GM21423 (cell line): Measurements from ENCODE around the gene HEXIM2.
"Not testable (repeated sequence)": the region's sequence is repeated elsewhere in the genome, so short reads cannot be mapped to it uniquely, and the experiment has no call there.

Experiments
- ATAC-seq: cut with Tn5 transposase; IDR thresholded peaks from one replicate; pipeline ENCODE4 v1.9.1; 2021; ENCODE audit warnings: mild to moderate bottlenecking, moderate library complexity; ENCODE audit not compliant: unreplicated experiment

HEXIM2 gene

DNA sequence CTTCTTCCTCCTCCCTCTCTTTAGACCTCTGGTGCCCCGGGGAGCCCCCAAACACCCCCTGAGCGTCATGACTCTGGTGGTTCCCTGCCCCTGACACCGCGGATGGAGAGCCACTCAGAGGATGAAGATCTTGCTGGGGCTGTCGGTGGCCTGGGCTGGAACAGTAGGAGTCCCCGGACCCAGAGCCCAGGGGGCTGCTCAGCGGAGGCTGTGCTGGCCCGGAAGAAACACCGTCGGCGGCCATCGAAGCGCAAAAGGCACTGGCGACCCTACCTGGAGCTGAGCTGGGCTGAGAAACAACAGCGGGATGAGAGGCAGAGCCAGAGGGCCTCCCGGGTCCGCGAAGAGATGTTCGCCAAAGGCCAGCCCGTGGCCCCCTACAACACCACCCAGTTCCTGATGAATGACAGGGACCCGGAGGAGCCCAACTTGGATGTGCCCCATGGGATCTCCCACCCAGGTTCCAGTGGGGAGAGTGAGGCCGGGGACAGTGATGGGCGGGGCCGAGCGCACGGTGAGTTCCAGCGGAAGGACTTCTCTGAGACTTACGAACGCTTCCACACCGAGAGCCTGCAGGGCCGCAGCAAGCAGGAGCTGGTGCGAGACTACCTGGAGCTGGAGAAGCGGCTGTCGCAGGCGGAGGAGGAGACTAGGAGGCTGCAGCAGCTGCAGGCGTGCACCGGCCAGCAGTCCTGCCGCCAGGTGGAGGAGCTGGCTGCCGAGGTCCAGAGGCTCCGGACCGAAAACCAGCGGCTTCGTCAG is 7.5 kb downstream of the HEXIM2 start:
- ATAC-seq, result no peak

DNA sequence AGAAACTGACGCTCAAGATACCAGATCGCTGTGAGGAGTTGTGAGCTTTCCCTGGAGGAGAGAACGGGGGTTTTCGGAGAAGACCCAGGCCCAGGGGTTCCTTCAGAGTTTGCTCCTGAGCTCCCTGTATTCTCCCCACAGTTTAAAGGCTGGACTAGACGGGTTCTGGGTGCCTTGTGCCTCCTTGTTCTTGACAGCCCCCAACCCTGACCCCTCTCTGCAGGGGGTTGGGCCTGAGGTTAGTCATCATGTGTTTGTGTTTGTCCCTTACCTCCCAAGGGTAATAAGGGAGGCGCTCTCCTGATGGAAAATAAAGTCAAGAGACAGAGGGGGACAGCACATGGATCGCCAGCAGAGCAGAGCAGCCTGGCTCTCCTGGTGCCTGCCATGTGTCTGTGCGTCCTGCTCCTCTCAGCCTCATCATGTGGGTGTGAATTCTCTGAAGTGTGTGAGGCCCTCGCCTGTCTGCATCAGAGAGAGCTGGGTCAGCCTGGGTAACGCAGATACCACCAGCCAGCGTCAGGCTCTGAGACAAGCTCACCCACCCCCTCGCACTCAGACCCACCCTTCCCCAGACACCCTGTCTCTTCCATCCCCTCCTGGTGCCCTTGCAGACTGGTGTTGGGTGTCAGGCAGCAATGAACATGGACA is 8.7 kb downstream of the HEXIM2 start:
- no peak for ATAC-seq

DNA sequence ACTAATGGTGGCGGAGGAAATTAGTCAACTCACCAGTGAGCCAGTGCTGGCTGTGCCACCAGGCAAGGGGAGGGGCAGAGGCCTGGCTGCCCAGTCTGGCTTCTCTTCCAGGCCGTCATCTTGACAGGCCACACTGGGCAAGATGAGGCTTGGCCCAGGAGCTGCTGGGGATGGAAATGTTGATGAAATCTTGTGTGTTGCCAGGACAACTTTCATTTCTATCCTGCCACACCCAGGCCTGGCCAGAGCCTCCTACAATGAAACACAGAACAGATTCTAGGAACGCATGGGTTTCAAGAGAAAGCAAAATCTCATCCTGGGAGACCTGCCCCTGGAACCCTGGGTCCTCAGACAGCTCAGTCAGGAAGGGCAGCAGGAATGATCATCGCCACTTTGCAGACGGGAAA is 9.3 kb downstream of the HEXIM2 start:
- ATAC-seq, result no peak

GRCh38 chr17:45171338-45172231 is 9.9 kb downstream of the HEXIM2 start:
- ATAC-seq, result no peak

DNA sequence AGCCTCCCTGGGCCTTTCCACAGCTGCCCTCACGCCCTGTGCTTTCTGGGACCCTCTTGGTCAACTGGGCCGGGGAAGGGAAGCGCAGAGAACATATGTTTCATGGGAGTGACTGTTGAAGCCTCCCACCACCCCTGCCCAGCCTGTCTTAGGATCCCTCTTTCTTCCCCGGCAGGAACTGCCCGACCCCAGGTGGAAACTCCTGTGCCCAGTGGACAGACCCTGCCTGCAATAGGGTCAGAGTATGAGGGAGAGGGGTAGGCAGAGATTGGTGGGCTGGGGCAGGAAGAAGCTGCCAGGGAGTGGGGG is 10.5 kb downstream of the HEXIM2 start:
- no peak for ATAC-seq

DNA sequence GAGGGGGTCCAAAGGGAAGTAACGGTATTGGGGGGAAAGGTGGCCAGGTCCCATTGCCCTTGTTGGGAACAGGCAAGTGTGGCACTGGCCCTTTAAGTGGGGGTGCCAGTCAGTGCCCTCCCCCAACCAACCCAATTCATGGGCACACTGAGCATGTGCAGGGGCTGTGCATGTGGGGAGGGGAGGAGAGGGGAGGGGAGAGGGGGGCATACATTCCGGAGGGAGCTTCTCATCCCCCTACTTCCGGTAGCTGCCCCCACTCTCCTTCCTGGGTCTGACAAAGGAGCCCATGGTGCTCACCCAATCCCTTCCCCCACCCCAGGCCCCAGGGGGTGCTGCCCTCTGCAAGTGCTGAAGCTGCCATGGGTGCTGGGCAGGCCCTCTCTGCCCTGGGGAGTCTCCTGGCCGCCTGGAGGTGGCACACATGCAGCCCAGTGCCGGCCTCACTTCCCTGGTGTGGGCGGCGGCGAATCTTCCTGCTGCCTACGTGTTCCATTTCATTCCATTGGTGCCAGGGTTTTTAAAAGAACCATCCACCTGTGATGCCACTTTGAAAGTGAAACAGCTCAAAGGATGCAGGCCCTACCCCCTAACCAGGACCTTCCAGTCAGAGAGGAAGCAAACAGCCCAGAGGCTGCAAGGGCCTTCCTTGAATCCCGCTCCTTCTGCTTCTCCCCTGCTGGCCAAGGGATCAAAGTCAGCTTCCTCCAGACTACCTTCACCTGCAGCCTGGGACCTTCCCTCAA is 11.0 kb downstream of the HEXIM2 start:
- ATAC-seq, result peak; percentile 41

- no peak for ATAC-seq
Measured at GRCh38 chr17:45175759-45176115, 14.1 kb downstream of the HEXIM2 start.

- no peak for ATAC-seq
Measured at GRCh38 chr17:45177563-45177962, 15.9 kb downstream of the HEXIM2 start.

DNA sequence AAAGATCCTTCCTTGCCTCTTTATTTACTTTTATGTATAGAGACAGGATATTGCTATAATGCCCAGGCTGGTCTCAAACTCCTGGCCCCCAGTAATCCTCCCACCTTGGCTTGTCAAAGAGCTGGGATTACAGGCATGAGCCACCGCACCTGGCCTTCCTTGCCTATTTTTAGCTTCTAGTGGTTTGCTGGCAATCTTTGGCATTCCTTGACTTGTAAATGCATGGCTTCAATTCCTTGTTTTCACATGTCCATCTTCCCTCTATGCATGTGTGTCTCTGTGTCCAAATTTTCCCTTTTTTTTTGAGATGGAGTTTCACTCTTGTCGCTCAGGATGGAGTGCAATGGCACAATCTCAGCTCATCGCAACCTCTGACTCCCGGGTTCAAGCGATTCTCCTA is 22.5 kb downstream of the HEXIM2 start:
- ATAC-seq, result no peak

DNA sequence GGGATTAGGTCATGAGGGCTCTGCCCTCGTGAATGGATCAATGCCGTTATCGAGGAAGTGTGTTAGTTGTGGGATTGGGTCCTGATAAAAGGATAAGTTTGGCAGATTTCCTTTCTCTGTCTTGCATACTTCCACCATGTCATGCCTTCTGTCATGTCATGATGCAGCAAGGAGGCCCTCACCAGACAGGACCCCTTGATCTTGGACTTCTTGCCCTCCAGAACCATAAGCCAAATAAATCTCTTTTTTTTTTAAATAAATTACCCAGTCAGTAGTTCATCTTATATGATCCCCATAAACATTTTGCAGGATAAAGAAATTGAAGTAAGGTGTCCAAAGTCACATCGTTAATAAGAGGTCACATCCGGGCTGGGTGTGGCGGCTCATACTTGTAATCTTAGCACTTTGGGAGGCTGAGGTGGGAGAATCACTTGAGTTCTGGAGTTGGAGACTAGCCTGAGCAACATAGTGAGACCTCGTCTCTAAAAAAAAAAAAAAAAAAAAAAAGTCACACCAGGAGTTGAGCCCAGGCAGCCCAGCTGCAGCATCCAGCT is 25.2 kb downstream of the HEXIM2 start:
- ATAC-seq, result no peak

- ATAC-seq, result no peak
Measured at GRCh38 chr17:45189009-45189408, 27.3 kb downstream of the HEXIM2 start.

GRCh38 chr17:45190503-45191255 is 29.0 kb downstream of the HEXIM2 start:
- ATAC-seq, result no peak

DNA sequence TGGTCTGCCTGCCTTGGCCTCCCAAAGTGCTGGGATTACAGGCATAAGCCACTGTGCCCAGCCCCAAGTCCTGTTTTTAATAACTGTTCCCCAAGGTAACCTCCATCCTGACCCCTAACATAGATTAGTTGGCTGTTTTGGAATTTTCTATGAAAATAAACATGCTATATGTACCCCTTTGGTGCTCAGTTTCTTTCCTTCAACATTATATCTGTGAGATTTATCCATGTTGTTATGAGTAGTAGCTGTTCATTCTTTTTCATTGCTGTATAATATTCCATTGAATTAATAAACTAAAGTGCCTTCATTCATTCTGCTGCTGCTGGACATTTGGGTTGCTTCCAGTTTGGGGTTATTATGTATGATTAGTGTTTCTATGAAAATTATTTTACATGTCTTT is 33.7 kb downstream of the HEXIM2 start:
- no peak for ATAC-seq

- no peak for ATAC-seq
Measured at GRCh38 chr17:45197108-45197507, 35.4 kb downstream of the HEXIM2 start.

DNA sequence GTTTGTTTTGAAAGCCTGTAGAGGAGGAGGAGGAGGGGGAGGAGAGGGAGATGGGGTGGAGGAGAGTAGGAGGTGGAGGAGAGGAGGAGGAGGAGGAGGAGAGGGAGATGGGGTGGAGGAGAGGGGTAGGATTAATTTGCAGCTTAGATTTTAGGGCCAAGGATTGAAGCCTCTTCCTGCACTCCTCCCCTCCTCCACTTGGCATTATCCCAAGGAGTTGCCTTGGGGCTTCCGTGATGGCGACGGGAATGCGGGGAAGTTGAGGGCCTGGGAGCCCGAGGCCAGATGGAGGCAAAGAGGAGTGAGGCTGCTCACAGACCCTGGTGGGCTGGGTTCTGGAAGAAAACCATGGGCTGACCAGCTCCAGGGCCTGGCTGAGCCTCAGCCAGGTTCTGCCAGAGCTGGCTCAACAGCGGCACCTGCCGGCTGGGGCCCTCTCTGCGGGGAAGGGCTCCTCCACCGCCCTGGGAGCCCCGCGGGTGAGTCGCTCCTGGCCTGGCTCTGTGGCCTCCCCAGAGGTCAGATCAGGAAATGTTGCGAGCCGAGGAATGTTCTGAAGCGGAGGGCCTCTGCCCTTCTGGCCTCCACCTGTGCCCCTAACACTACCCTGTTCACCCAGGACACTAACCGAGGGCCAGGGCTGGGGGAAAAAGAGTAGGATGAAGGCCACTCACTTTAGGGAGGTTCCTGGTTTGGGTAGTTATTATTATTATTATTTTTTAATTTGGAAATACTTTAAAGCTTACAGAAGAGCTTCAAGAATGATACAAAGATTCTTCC is 36.1 kb downstream of the HEXIM2 start:
- peak; percentile 72 for ATAC-seq

- no peak for ATAC-seq
Measured at GRCh38 chr17:45200701-45201100, 39.0 kb downstream of the HEXIM2 start.

DNA sequence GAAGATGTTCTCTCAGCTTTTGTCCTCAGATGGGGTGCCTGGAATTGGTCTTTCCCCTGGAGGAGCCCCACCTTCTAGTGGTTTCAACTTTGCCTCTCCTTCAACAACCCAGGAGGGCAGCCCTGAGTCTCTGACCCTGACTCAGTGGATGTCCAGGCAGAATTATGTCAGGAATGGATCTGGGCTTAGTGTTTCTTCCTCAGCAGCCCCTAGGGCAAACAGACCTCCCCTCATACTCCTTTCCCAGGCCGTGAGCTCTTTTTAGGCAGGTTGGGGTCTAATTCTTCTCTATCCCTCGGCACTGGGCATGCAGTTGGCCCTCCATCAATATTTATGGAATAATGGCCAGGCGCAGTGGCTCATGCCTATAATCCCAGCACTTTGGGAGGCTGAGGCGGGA is 39.8 kb downstream of the HEXIM2 start:
- ATAC-seq, result no peak

DNA sequence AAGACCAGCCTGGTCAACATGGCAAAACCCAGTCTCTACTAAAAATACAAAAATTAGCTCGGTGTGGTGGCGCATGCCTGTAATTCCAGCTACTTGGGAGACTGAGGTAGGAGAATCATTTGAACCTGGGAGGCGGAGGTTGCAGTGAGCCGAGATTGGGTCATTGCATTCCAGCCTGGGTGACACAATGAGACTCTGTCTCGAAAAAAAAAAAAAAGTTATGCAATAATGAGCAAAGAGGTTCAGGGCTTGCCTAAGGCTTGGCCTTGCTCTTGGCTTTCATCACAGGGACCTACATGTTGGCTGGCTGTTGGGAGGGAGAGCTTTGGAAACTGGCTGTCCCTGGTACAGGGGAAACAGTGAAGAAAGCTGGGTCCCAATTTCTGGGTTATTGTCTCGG is 40.2 kb downstream of the HEXIM2 start:
- not testable (repeated sequence) for ATAC-seq

DNA sequence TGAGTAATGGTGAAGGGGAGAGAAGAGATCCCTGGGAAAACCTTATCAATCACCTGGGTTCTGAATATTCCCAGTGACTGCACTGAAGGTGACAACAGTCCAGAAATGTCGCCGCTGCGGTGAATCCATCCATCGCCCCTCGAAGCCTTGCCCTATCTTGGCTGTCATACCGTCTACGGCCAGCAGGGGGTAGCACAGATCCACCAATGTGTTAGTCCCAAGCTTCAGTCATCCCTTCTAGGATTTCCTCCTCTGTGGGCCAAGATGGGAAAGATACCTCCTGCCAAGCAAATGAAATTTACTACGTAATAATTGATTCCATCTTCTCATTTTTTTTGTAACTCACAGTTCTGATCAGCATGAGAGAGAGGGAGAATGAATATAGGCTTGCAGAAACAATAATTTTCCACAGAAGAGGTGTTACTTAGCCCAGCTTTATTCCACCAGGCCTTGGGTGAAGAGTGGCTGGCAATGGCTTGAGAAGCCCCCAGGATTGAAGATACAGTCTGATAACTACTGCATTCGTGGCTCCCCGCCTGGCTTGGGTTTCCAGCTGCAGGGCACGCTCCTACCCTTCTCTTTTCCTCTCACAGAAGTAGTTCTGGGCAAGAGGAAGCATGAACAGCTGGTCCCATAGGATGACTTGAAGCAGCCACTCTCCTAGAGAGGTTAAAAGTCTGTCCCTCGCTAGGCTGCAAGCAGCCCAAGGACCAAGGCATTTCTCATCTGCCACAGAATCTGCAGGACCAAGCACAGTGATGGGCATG is 57.4 kb downstream of the HEXIM2 start:
- no peak for ATAC-seq
